Endothelial cell of umbilical vein (primary cell): Measurements from ENCODE around the gene GRM8. TPM values are rescaled to one million over a fixed set of nuclear protein-coding genes. Genes with fewer than 3 reads are reported as not detected.

Experiments
- BruUV-seq: library from RNA; stranded (reverse); fragments of 400-500 nt; replicated peaks from 2 replicates; lab custom pipeline; 2021; lab: Mats Ljungman, UMichigan
- CTCF ChIA-PET: fragments of 300-600, 350-600 bp; sonication (Branson Sonifier 250); formaldehyde crosslinking; loops from one replicate; lab custom pipeline; 2021; ENCODE audit warnings: antibody characterized with exemption, inconsistent platforms; lab: Charles Lee
- POLR2A ChIA-PET: fragments of 300-600, 350-600 bp; sonication (Branson Sonifier 250); formaldehyde crosslinking; loops from one replicate; lab custom pipeline; 2021; ENCODE audit warnings: antibody characterized with exemption, inconsistent platforms; lab: Charles Lee
- DNase-seq: peaks from one replicate; pipeline ENCODE4 v3.0.0-alpha.2; 2011; ENCODE audit warnings: low read depth, low spot score
- FAIRE-seq: peaks from 2 replicates; lab custom pipeline; 2011; peaks lifted over from hg19 to GRCh38; lab: Jason Lieb, UNC
- H2AFZ ChIP-seq: 2 replicates; pipeline ENCODE4 v1.6.0; 2012; ENCODE audit warnings: low read depth, low read length, control low read depth, inconsistent platforms
- H3K27ac ChIP-seq: 2 replicates; pipeline ENCODE4 v1.5.1; 2011; ENCODE audit warnings: low read depth, mild to moderate bottlenecking, control low read depth, low read length, moderate library complexity; ENCODE audit not compliant: insufficient read depth
- H3K27me3 ChIP-seq, 2 experiments: 2 replicates each; pipeline versions ENCODE4 v1.6.0 to v1.6.1; 2011; ENCODE audit warnings: low read length in 2 of 2, mixed read lengths in 1 of 2; ENCODE audit not compliant: control insufficient read depth in 2 of 2, insufficient read depth in 2 of 2
- H3K36me3 ChIP-seq, 2 experiments: 2 replicates in 1 of 2; 3 replicates in 1 of 2; pipeline ENCODE4 v1.5.1; 2011; ENCODE audit warnings: low read length in 2 of 2, mild to moderate bottlenecking in 1 of 2, moderate library complexity in 1 of 2; ENCODE audit not compliant: control insufficient read depth in 2 of 2, insufficient read depth in 2 of 2; ENCODE audit errors: extremely low read depth in 1 of 2
- H3K4me1 ChIP-seq: 3 replicates; pipeline ENCODE4 v1.5.1; 2011; ENCODE audit warnings: mild to moderate bottlenecking, low read length; ENCODE audit not compliant: control insufficient read depth, insufficient read depth; ENCODE audit errors: extremely low read depth
- H3K4me2 ChIP-seq: 2 replicates; pipeline ENCODE4 v1.6.1; 2011; ENCODE audit warnings: low read length, control low read depth, mixed read lengths; ENCODE audit not compliant: insufficient read depth
- H3K4me3 ChIP-seq, 3 experiments: fragments of 200-600 bp in 1 of 3; sonication (generic), shearing (Covaris generic) in 1 of 3; replicated peaks in 1 of 3; 2 replicates each; pipeline ENCODE4 v1.5.1; 2011 to 2016; ENCODE audit warnings: control low read depth in 3 of 3, low read length in 3 of 3, mild to moderate bottlenecking in 2 of 3, inconsistent platforms in 1 of 3, low read depth in 1 of 3, moderate library complexity in 1 of 3; ENCODE audit not compliant: insufficient read depth in 1 of 3
- H3K79me2 ChIP-seq: 2 replicates; pipeline ENCODE4 v1.6.0; 2012; ENCODE audit warnings: low read length, inconsistent platforms; ENCODE audit not compliant: control insufficient read depth, insufficient read depth
- H3K9ac ChIP-seq: replicated peaks from 2 replicates; pipeline ENCODE3; 2011; ENCODE audit warnings: low read length, control low read depth; ENCODE audit not compliant: insufficient read depth; ENCODE audit errors: extremely low read depth
- H3K9me1 ChIP-seq: replicated peaks from 3 replicates; pipeline ENCODE4 v1.6.0; 2011; ENCODE audit warnings: mild to moderate bottlenecking, low read length; ENCODE audit not compliant: control insufficient read depth, insufficient read depth; ENCODE audit errors: extremely low read depth
- H3K9me3 ChIP-seq: replicated peaks from 2 replicates; pipeline ENCODE4 v1.5.1; 2012; ENCODE audit warnings: low read length, inconsistent platforms; ENCODE audit not compliant: control insufficient read depth, insufficient read depth
- H4K20me1 ChIP-seq: replicated peaks from 2 replicates; pipeline ENCODE3; 2011; ENCODE audit warnings: mild to moderate bottlenecking, low read length; ENCODE audit not compliant: control insufficient read depth, insufficient read depth; ENCODE audit errors: extremely low read depth
- FOS ChIP-seq: IDR thresholded peaks from 2 replicates; pipeline ENCODE4 v1.6.1; 2011; ENCODE audit warnings: mild to moderate bottlenecking, low read length, moderate library complexity, borderline replicate concordance; ENCODE audit not compliant: insufficient read depth
- GATA2 ChIP-seq: IDR thresholded peaks from 2 replicates; pipeline ENCODE4 v1.7.0; 2011; ENCODE audit warnings: low read depth, mild to moderate bottlenecking, moderate library complexity, mixed read lengths, low read length; ENCODE audit not compliant: insufficient read length, insufficient read depth
- JUN ChIP-seq: IDR thresholded peaks from 2 replicates; pipeline ENCODE4 v1.6.1; 2011; ENCODE audit warnings: borderline replicate concordance, low read depth; ENCODE audit not compliant: insufficient read length, insufficient read depth
- MAX ChIP-seq: IDR thresholded peaks from 2 replicates; pipeline ENCODE4 v1.6.1; 2011; ENCODE audit not compliant: insufficient read depth, insufficient read length
- POLR2A ChIP-seq: IDR thresholded peaks from 2 replicates; pipeline ENCODE4 v1.6.1; 2012; ENCODE audit warnings: low read depth, mild to moderate bottlenecking, control low read depth, low read length
- POLR2AphosphoS5 ChIP-seq: IDR thresholded peaks from 2 replicates; pipeline ENCODE4 v1.6.1; 2012; ENCODE audit warnings: low read depth, mild to moderate bottlenecking, control low read depth, low read length, moderate library complexity; ENCODE audit not compliant: insufficient read depth
- dilution Hi-C: fragments of 300-500 bp; cut with MboI; formaldehyde crosslinking; loops from one replicate; pipeline ENCODE4 v1.15.0; 2019; ENCODE audit warnings: low sequenced_read_pairs; ENCODE audit not compliant: extremely low pct_ligation_motif_present
- intact Hi-C: fragments of 100-400 bp; cut with micrococcal nuclease; formaldehyde crosslinking; loops from one replicate; pipeline ENCODE4 v1.10.0; 2022
- polyA plus RNA-seq, 4 experiments: library from polyadenylated mRNA; depleted of rRNA in 3 of 4; stranded (reverse) in 3 of 4; unstranded in 1 of 4; fragments of >200 nt; gene quantifications; 2 replicates each; pipeline versions ENCODE4 v1.2.1 to v1.2.3, GENCODE V29; 2011 to 2012; ENCODE audit warnings: missing spikeins in 1 of 4
- total RNA-seq: library from RNA; stranded (reverse); gene quantifications from 2 replicates; pipeline ENCODE4 v1.2.3, GENCODE V29; 2021

Gene GRM8
- total and polyA plus RNA-seq, 2 donors (not counting 3 experiments of a cell fraction or from before 2014, with no cell fraction given), result not detected

GRCh38 chr7:126979722-126980121, 273.0 kb downstream of the GRM8 start:
- H3K27ac ChIP-seq, result no peak overlapping the region
- H3K79me2 ChIP-seq, result no peaks in the 10 kb centered on the region
- H3K9ac ChIP-seq, result no peak overlapping the region
- H3K4me1 ChIP-seq, result no peaks in the 10 kb centered on the region
- H3K27me3 ChIP-seq, result no peaks in the 10 kb centered on the region
- CTCF ChIA-PET, result no interaction called here
- H3K9me1 ChIP-seq, result no peaks in the 10 kb centered on the region
- no peak overlapping the region for H2AFZ ChIP-seq
- intact Hi-C loops, result no loop called here
- dilution Hi-C loops, result no loop called here
- DNase-seq (no peak), FAIRE-seq (no peak)
- no peaks in the 10 kb centered on the region for H3K36me3 ChIP-seq
- no peak overlapping the region for H3K4me3 ChIP-seq
- no TSS peak for BruUV-seq
- no peaks in the 10 kb centered on the region for H4K20me1 ChIP-seq
- peaks cover 2% of the 10 kb centered on the region for H3K9me3 ChIP-seq
- no peak overlapping the region for H3K4me2 ChIP-seq
- POLR2A ChIA-PET, result no interaction called here
- TF ChIP-seq MAX (no peak), JUN (no peak), FOS (no peak), GATA2 (no peak)

GRCh38 chr7:126978865-126979264, 273.9 kb downstream of the GRM8 start:
- no peak overlapping the region for H3K9ac ChIP-seq
- BruUV-seq, result no TSS peak
- H3K4me2 ChIP-seq, result no peak overlapping the region
- no peak for FAIRE-seq
- H3K27me3 ChIP-seq, result no peaks in the 10 kb centered on the region
- no peaks in the 10 kb centered on the region for H3K79me2 ChIP-seq
- no peaks in the 10 kb centered on the region for H4K20me1 ChIP-seq
- TF ChIP-seq POLR2A (no peak), POLR2AphosphoS5 (no peak)
- intact Hi-C loops, result no loop called here
- no peak overlapping the region for H3K4me3 ChIP-seq
- H3K4me1 ChIP-seq, result no peaks in the 10 kb centered on the region
- POLR2A ChIA-PET, result no interaction called here
- DNase-seq, result no peak
- no peaks in the 10 kb centered on the region for H3K36me3 ChIP-seq
- no peak overlapping the region for H3K27ac ChIP-seq
- H3K9me1 ChIP-seq, result no peaks in the 10 kb centered on the region
- no peak overlapping the region for H2AFZ ChIP-seq
- dilution Hi-C loops, result no loop called here
- H3K9me3 ChIP-seq, result peaks cover 2% of the 10 kb centered on the region
- CTCF ChIA-PET, result no interaction called here
